Glutamatergic neuron (in vitro differentiated cells): ENCODE measurements around the gene ELP4. TPM values are rescaled to one million over a fixed set of nuclear protein-coding genes. Genes with fewer than 3 reads are reported as not detected.

Source experiments
- DNase-seq: peaks from one replicate; pipeline ENCODE4 v3.0.0; 2022
- H3K27ac Mint-ChIP-seq: one replicate; pipeline ENCODE4 v1.8.0; 2020; ENCODE audit warnings: mild to moderate bottlenecking, mixed read lengths, inconsistent platforms; ENCODE audit not compliant: unreplicated experiment
- H3K27me3 Mint-ChIP-seq: one replicate; pipeline ENCODE4 v1.8.0; 2020; ENCODE audit warnings: mild to moderate bottlenecking, moderate library complexity, mixed read lengths, inconsistent platforms; ENCODE audit not compliant: unreplicated experiment
- H3K36me3 Mint-ChIP-seq: one replicate; pipeline ENCODE4 v1.8.0; 2020; ENCODE audit warnings: mild to moderate bottlenecking, mixed read lengths, inconsistent platforms; ENCODE audit not compliant: unreplicated experiment
- H3K4me1 Mint-ChIP-seq: one replicate; pipeline ENCODE4 v1.8.0; 2020; ENCODE audit warnings: mild to moderate bottlenecking, low read depth, mixed read lengths, inconsistent platforms; ENCODE audit not compliant: unreplicated experiment
- H3K4me3 Mint-ChIP-seq: one replicate; pipeline ENCODE4 v1.8.0; 2020; ENCODE audit warnings: mild to moderate bottlenecking, mixed read lengths, inconsistent platforms; ENCODE audit not compliant: unreplicated experiment
- H3K9me3 Mint-ChIP-seq: one replicate; pipeline ENCODE4 v1.8.0; 2020; ENCODE audit warnings: mild to moderate bottlenecking, moderate library complexity, mixed read lengths, inconsistent platforms; ENCODE audit not compliant: unreplicated experiment
- CTCF ChIP-seq: fragments of 200-600 bp; sonication (generic); IDR thresholded peaks from one replicate; pipeline ENCODE4 v1.5.0; 2021; ENCODE audit not compliant: partially characterized antibody, unreplicated experiment
- total RNA-seq: library from RNA; stranded (reverse); fragmentation: NEBNext Ultra II Directional; extraction: Animal tissue kit (Norgen Biotek cat#: 25700); gene quantifications from one replicate; pipeline ENCODE4 v1.2.1, GENCODE V29; 2021; ENCODE audit not compliant: unreplicated experiment

Gene ELP4
- total RNA-seq, 1 donor from 2014 or later: 9.9 TPM

DNA sequence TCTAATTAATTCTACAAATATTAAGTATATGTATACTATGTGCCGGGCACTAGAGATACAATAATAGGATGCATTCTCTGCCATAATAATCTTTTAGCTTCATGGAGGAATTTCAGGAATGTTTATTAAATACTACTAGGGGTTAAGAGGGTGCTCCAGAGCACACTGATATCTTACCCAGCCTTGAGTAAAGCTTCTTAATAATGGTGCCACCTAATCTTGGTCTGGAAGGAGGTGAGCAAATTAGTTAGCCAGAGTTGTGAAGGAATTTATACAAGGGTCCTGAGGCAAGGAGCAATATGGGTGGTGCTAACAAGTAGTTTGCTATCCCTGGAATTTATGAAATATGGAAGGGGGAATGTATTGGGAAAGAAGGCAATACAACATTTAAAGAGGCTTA, 21.7 kb downstream of the ELP4 start:
- H3K4me1 Mint-ChIP-seq: no peaks in the 10 kb centered on the region
- DNase-seq: no peak
- no peak for TF ChIP-seq CTCF
- peaks cover 3% of the 10 kb centered on the region for H3K27me3 Mint-ChIP-seq
- H3K36me3 Mint-ChIP-seq: no peaks in the 10 kb centered on the region
- H3K9me3 Mint-ChIP-seq: no peaks in the 10 kb centered on the region
- no peak overlapping the region for H3K27ac Mint-ChIP-seq
- H3K4me3 Mint-ChIP-seq: no peak overlapping the region

GRCh38 chr11:31535479-31535878, 25.9 kb downstream of the ELP4 start:
- DNase-seq: no peak
- Mint-ChIP-seq H3K4me3 (no peak overlapping the region), H3K27me3 (peaks cover 3% of the 10 kb centered on the region), H3K4me1 (no peaks in the 10 kb centered on the region), H3K27ac (no peak overlapping the region), H3K9me3 (no peaks in the 10 kb centered on the region), H3K36me3 (no peaks in the 10 kb centered on the region)
- TF ChIP-seq CTCF: no peak

DNA sequence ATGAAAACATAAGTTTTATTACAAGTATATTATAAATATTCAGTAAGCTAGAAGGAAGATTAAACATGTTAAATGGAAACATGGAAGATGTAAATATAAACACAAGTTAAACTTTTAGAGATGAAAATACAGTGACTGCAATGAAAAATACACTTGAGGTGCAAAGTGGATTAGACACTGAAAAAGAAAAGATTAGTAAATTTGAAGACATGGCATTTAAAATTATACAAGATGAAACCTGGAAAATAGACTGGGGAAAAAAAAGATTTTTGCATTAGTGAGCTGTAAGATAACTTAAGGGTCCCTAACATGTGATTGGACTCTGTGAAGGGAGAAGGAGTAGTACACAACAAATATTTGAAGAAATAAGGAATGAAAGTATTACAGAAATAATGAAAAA, 33.3 kb downstream of the ELP4 start:
- Mint-ChIP-seq H3K4me3 (no peak overlapping the region), H3K27me3 (peaks cover 2% of the 10 kb centered on the region), H3K27ac (no peak overlapping the region), H3K36me3 (peaks cover 27% of the 10 kb centered on the region), H3K9me3 (peaks cover 3% of the 10 kb centered on the region), H3K4me1 (no peaks in the 10 kb centered on the region)
- TF ChIP-seq CTCF: no peak
- DNase-seq: no peak

DNA sequence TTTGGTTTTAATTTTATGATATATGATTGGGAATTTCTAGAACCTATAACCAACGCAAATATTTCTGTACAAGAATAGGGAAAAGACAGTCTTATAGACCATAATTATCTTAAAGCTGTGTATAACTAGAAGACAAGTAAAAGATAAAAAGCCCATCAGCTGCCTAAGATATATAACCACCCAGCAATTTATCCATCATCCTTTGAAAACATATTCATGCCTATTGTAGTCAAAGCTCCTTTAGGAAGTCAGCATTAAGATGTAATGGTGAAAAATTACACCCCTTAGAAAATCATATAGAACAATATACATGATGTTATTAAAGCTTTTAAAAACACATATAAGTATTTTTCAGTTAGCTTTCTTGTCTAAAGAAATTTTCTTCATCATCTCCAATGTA, 46.4 kb downstream of the ELP4 start:
- Mint-ChIP-seq H3K4me1 (no peaks in the 10 kb centered on the region), H3K36me3 (no peaks in the 10 kb centered on the region), H3K4me3 (no peak overlapping the region), H3K9me3 (no peaks in the 10 kb centered on the region), H3K27me3 (no peaks in the 10 kb centered on the region), H3K27ac (no peak overlapping the region)
- TF ChIP-seq CTCF: no peak
- no peak for DNase-seq

GRCh38 chr11:31558001-31558400, 48.4 kb downstream of the ELP4 start:
- H3K27ac Mint-ChIP-seq: no peak overlapping the region
- H3K4me3 Mint-ChIP-seq: no peak overlapping the region
- no peaks in the 10 kb centered on the region for H3K9me3 Mint-ChIP-seq
- DNase-seq: no peak
- no peak for TF ChIP-seq CTCF
- H3K27me3 Mint-ChIP-seq: no peaks in the 10 kb centered on the region
- peaks cover under 1% of the 10 kb centered on the region for H3K4me1 Mint-ChIP-seq
- no peaks in the 10 kb centered on the region for H3K36me3 Mint-ChIP-seq
